ENCODE results near the gene OR2S2. TPM values are rescaled to one million over a fixed set of nuclear protein-coding genes. Genes with fewer than 3 reads are reported as not detected.

Gene OR2S2
- total and polyA plus RNA-seq, 2 of the 8 experiments (the other 6 are each of a cell fraction or from before 2014, with no cell fraction given): not detected

- TF ChIP-seq CBX5 (IDR thresholded peaks at IDR 0.05; ENCODE audit: low read depth, low read length): no peak
- TF ChIP-seq SIX5 (IDR thresholded peaks at IDR 0.05; ENCODE audit: low read depth, low read length): no peak
- no peak for TF ChIP-seq KDM4A (IDR thresholded peaks at IDR 0.05; ENCODE audit: low read depth, low read length, severe bottlenecking)
- TF ChIP-seq BRCA1 (IDR thresholded peaks at IDR 0.05; ENCODE audit: low read depth, low read length): no peak
- TF ChIP-seq TAF7 (optimal IDR thresholded peaks at IDR 0.05; ENCODE audit: borderline replicate concordance, low read depth, low read length): no peak
- no peak for TF ChIP-seq MAFK (IDR thresholded peaks at IDR 0.05; ENCODE audit: low read depth, low read length)
- TF ChIP-seq TEAD4 (IDR thresholded peaks at IDR 0.05; ENCODE audit: low read depth, low read length): no peak
- no peak for TF ChIP-seq KDM5A (IDR thresholded peaks at IDR 0.05; ENCODE audit: low read length)
- no peak for TF ChIP-seq SP2 (IDR thresholded peaks at IDR 0.05; ENCODE audit: low read length)
These were observed at the start of gene OR2S2 (continued) for GRCh38 chr9:35958104-35958837.

Measured in H1 (cell line).